ENCODE measurements around the gene UBE2S.

Gene UBE2S

DNA sequence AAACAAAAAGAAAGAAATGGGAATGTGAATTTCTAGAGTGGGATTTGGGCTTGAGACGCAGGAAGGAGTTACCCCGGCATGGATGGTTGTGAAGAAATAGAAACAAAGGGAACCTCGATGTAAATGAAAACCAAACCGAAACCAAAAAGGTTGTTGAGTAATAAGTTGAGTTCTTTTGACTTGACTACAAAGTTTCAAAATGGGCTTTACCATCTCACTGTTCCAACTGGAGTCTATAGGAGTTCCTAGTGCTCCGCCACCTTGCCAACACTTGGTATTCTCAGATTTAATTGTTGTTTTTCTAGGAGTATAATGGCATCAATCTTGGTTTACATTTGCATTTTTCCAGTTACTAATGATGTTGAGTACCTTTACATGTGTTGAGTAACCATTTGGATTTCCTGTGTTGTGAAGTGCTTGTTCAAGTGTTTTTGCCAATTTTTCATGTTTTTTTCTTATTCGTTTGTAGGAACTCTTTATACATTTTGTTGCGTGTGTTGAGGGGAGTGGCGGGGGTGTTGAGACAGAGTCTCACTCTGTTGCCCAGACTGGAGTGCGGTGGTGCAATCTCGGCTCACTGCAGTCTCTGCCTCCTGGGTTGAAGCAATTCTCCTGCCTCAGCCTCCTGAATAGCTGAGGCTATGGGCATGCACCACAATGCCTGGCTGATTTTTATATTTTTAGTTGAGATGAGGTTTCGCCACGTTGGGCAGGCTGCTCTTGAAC is 9.2 kb downstream of the UBE2S start:
- Histone ChIP-seq H3K4me2 (no peak overlapping the region), H3K4me1 (ENCODE audit: low read depth, poor library complexity, severe bottlenecking) (no peaks in the 10 kb centered on the region), H3K4me3 (IDR thresholded peaks at IDR 0.05; ENCODE audit: insufficient read depth, low read depth, low read length) (no peak overlapping the region), H3K79me2 (ENCODE audit: insufficient read depth, low read depth) (peaks cover 7% of the 10 kb centered on the region), H3K9ac (no peak overlapping the region), H3K36me3 (ENCODE audit: insufficient read depth) (peaks cover 9% of the 10 kb centered on the region; the same call in 1 of the 2 replicates), H2AFZ (ENCODE audit: low read depth) (no peak overlapping the region), H3K27me3 (ENCODE audit: insufficient read depth, low read depth) (no peaks in the 10 kb centered on the region), H4K20me1 (ENCODE audit: insufficient read depth) (peaks cover 10% of the 10 kb centered on the region; the same call in 1 of the 2 replicates), H3K27ac (no peak overlapping the region)
- TF ChIP-seq, protein P1, sequence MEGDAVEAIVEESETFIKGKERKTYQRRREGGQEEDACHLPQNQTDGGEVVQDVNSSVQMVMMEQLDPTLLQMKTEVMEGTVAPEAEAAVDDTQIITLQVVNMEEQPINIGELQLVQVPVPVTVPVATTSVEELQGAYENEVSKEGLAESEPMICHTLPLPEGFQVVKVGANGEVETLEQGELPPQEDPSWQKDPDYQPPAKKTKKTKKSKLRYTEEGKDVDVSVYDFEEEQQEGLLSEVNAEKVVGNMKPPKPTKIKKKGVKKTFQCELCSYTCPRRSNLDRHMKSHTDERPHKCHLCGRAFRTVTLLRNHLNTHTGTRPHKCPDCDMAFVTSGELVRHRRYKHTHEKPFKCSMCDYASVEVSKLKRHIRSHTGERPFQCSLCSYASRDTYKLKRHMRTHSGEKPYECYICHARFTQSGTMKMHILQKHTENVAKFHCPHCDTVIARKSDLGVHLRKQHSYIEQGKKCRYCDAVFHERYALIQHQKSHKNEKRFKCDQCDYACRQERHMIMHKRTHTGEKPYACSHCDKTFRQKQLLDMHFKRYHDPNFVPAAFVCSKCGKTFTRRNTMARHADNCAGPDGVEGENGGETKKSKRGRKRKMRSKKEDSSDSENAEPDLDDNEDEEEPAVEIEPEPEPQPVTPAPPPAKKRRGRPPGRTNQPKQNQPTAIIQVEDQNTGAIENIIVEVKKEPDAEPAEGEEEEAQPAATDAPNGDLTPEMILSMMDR (conservative IDR thresholded peaks at IDR 0.05; ENCODE audit: low read depth, low read length): no peak

DNA sequence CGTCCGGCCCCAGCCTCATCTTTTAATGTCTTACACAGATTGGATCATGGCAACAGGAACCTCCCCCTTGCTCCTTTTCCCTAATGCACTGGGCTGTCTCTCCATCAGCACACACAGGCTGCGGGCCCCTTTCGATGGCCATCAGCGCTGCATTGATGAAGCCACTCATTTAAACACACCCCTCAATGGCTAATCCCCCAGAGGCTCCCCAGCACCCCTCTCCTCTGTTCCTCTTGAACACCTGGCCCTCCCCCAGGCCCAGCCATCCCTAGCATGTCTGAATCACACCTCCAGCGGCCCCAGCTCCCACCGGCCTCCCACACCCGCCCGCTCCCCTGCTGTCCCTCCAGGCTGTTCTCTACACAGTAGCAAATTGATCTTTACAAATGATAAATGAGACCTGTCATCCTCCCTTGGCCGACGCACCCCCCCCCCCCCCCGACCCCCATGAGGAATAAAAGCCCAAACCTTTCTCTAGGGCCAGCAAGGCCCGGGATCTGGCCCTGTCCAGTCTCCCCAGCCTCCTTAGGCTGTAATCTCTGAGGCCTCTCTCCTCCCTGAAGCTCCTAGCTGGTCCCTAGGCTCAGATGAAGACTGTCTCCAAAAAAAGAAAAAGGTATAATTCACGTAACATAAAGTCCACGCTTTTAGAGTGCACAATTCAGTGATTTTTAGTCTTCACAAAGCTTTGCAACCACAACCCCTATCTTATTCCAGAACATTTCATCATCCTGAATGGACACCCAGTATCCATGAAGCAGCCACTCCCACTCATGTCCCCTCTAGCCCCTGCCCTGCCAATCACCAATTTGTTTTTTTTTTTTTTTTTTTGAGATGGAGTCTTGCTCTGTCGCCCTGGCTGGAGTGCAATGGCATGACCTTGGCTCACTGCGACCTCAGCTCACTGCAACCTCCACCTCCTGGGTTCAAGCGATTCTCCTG is 14.5 kb downstream of the UBE2S start:
- Histone ChIP-seq H3K4me2 (no peak overlapping the region), H3K4me1 (ENCODE audit: low read depth, poor library complexity, severe bottlenecking) (peaks cover 8% of the 10 kb centered on the region), H3K27me3 (ENCODE audit: insufficient read depth, low read depth) (no peaks in the 10 kb centered on the region), H4K20me1 (ENCODE audit: insufficient read depth) (peaks cover 18% of the 10 kb centered on the region), H3K9ac (no peak overlapping the region), H2AFZ (ENCODE audit: low read depth) (no peak overlapping the region), H3K27ac (no peak overlapping the region), H3K36me3 (ENCODE audit: insufficient read depth) (peaks cover under 1% of the 10 kb centered on the region; the same call in 1 of the 2 replicates), H3K4me3 (IDR thresholded peaks at IDR 0.05; ENCODE audit: insufficient read depth, low read depth, low read length) (no peak overlapping the region), H3K79me2 (ENCODE audit: insufficient read depth, low read depth) (peaks cover 9% of the 10 kb centered on the region; the same call in 1 of the 2 replicates)
- TF ChIP-seq, protein P1 (conservative IDR thresholded peaks at IDR 0.05; ENCODE audit: low read depth, low read length): no peak

DNA sequence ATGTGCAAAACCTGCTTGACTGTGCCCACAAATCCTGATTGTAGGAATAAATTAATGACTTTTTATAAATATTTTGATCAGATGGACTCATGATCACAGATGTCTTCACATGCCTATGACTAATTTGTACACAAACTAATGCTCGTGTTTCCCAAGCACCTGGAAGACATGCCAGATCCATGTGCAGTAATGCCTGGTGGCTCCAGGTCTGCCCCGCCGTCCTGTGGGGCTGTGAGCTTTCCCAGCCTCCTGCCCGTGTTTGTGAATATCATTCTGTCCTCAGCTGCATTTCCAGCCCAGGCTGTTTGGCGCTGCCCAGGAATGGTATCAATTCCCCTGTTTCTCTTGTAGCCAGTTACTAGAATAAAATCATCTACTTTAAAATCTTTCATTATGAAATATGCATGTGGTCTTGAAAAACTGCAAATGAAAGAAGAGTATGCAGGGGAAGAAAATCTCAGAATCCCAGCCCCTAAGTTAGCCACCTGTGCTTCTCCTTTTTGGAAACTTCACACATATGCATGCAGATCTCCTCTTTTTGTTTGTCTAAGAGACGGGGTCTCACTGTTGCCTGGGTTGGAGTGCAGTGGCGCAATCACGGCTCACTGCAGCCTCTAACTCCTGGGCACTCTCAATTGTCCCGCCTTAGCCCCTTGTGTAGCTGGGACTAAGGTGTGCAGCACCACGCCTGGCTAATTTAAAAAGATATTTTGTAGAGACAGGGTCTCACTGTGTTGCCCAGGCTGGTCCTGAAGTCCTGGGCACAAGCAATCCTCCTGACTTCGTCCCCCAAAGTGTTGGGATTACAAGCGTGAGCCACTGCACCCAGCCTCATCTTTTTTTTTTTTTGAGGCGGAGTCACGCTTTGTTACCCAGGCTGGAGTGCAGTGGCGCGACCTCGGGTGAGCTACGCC is 15.6 kb downstream of the UBE2S start:
- Histone ChIP-seq H3K4me2 (no peak overlapping the region), H3K27me3 (ENCODE audit: insufficient read depth, low read depth) (no peaks in the 10 kb centered on the region), H3K36me3 (ENCODE audit: insufficient read depth) (peaks cover 12% of the 10 kb centered on the region; the same call in 1 of the 2 replicates), H2AFZ (ENCODE audit: low read depth) (no peak overlapping the region), H3K9ac (no peak overlapping the region), H3K4me1 (ENCODE audit: low read depth, poor library complexity, severe bottlenecking) (peaks cover 19% of the 10 kb centered on the region), H3K27ac (no peak overlapping the region), H4K20me1 (ENCODE audit: insufficient read depth) (peaks cover 28% of the 10 kb centered on the region), H3K79me2 (ENCODE audit: insufficient read depth, low read depth) (peaks cover 20% of the 10 kb centered on the region), H3K4me3 (IDR thresholded peaks at IDR 0.05; ENCODE audit: insufficient read depth, low read depth, low read length) (no peak overlapping the region)
- TF ChIP-seq, protein P1 (conservative IDR thresholded peaks at IDR 0.05; ENCODE audit: low read depth, low read length): no peak

DNA sequence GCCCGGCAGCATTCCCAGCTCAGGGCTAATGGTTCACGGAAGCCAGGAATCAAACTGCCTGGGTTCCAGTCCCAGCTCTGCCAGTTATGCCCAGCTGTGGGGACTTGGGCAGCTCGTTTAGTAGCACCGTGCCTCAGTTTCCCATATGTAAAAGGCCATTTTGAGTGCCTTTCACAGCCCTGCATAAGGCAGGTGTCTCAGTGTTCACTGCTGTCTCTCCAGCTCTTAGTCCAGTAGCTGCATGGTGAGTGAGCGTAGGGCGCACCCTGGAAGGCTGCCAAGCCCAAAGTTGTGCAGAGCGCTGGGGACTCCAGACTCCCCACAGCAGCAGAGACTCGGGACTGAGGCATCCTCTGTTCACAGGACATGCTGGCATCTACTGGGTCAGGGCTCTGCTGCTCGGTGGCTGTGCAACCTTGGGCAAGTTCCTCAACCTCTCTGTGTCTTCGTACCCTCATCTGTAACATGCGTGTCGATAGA is 16.4 kb downstream of the UBE2S start:
- Histone ChIP-seq H3K36me3 (ENCODE audit: insufficient read depth) (peaks cover 18% of the 10 kb centered on the region; the same call in 1 of the 2 replicates), H4K20me1 (ENCODE audit: insufficient read depth) (peaks cover 34% of the 10 kb centered on the region), H2AFZ (ENCODE audit: low read depth) (no peak overlapping the region), H3K79me2 (ENCODE audit: insufficient read depth, low read depth) (peaks cover 27% of the 10 kb centered on the region), H3K27ac (no peak overlapping the region), H3K4me1 (ENCODE audit: low read depth, poor library complexity, severe bottlenecking) (peaks cover 20% of the 10 kb centered on the region), H3K4me2 (no peak overlapping the region), H3K4me3 (IDR thresholded peaks at IDR 0.05; ENCODE audit: insufficient read depth, low read depth, low read length) (no peak overlapping the region), H3K9ac (no peak overlapping the region), H3K27me3 (ENCODE audit: insufficient read depth, low read depth) (no peaks in the 10 kb centered on the region)
- TF ChIP-seq, protein P1 (conservative IDR thresholded peaks at IDR 0.05; ENCODE audit: low read depth, low read length): no peak

Measured in KMS-11 (cell line).